ENCODE data around the gene NFYA.

The NFYA gene

GRCh38 chr6:41122373-41122772, 49.6 kb downstream of the NFYA start:
- DNase-seq, result no peak

DNA sequence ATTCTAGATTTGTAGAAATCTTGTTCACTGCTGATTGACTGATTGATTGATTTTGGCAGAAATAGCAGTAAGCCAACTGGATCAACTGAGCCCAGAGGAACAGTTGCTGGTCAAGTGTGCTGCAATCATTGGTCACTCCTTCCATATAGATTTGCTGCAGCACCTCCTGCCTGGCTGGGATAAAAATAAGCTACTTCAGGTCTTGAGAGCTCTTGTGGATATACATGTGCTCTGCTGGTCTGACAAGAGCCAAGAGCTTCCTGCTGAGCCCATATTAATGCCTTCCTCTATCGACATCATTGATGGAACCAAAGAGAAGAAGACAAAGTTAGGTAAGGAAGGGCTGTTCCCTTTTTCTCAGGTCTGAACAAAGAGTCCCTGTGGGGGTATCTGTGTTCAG, 50.1 kb downstream of the NFYA start:
- no peak for DNase-seq

- no peak for DNase-seq
Measured at GRCh38 chr6:41125282-41125681, 52.5 kb downstream of the NFYA start.

DNA sequence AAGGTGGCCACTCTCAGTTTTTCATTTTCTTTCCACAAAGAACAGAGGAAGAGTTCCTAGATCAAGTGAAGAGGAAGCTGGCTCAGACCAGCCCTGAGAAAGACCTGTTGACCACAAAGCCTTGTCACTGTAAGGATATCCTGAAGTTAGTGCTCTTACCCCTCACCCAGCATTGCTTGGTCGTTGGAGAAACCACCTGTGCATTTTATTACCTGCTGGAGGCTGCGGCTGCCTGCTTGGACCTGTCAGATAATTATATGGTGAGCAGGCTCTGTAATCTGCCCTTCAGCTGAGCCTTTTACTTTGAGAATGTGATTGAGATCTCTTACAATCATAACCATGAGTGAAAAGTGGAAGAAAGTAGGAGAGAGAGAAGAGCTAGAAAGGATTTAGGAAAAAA, 59.5 kb downstream of the NFYA start:
- DNase-seq, result no peak

GRCh38 chr6:41135062-41135832, 62.5 kb downstream of the NFYA start:
- DNase-seq, result no peak

GRCh38 chr6:41136911-41137310, 64.1 kb downstream of the NFYA start:
- DNase-seq, result no peak

DNA sequence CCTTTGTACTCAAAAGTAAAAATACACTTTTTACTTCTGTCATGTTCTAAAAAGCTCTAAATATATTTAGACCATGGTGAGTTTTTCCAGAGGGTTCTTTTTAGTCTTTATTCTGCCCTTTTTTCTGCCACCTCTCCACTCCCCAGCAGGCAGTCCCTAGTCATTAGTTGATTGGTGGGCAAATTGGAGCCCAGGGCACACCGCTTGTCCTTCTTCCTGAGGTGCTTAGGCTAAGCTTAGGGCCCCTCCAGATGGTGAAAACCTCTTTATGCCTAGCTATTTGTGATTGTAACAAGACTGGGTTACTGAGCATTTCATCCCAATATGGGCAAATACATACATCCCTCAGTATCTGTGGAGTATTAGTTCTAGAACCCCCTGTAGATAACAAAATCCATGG, 75.1 kb downstream of the NFYA start:
- DNase-seq, result no peak
